ENCODE results near the gene ACTR3. TPM values are rescaled to one million over a fixed set of nuclear protein-coding genes. Genes with fewer than 3 reads are reported as not detected.

Gene ACTR3
- total RNA-seq, 2 donors from 2014 or later, result 317 to 342 TPM

DNA sequence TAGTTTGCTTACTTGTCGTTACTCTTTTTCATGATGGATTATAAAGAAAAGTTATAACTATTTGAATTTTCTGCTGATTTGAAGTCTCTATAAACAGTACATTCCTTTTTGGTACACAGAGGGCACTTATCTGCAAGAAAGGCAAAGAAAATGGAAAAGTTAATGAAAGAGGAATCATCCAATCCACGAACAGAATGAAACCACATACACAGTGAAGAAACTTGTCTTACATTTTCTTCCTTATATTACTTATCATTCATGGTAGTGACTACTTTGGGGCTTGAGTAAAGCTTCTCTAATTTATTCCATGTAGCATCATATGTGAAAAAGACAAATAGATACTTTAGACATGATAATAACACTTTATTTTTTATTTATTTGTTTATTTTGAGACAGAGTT lies 14.8 kb upstream of the ACTR3 start:
- Histone ChIP-seq H3K27me3 (no peaks in the 10 kb centered on the region), H3K4me1 (peaks cover 6% of the 10 kb centered on the region), H3K9ac (ENCODE audit: low read depth in 2 of 2, low read length in 2 of 2) (no peak overlapping the region), H3K9me3 (no peaks in the 10 kb centered on the region), H3K27ac (no peak overlapping the region), H3K4me3 (no peak overlapping the region), H3K36me3 (no peaks in the 10 kb centered on the region)
- no peak for DNase-seq
- intact Hi-C loops (cut with DNase I), result no loop called here
- TF ChIP-seq, protein P1, sequence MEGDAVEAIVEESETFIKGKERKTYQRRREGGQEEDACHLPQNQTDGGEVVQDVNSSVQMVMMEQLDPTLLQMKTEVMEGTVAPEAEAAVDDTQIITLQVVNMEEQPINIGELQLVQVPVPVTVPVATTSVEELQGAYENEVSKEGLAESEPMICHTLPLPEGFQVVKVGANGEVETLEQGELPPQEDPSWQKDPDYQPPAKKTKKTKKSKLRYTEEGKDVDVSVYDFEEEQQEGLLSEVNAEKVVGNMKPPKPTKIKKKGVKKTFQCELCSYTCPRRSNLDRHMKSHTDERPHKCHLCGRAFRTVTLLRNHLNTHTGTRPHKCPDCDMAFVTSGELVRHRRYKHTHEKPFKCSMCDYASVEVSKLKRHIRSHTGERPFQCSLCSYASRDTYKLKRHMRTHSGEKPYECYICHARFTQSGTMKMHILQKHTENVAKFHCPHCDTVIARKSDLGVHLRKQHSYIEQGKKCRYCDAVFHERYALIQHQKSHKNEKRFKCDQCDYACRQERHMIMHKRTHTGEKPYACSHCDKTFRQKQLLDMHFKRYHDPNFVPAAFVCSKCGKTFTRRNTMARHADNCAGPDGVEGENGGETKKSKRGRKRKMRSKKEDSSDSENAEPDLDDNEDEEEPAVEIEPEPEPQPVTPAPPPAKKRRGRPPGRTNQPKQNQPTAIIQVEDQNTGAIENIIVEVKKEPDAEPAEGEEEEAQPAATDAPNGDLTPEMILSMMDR (IDR thresholded peaks at IDR 0.05), result no peak

DNA sequence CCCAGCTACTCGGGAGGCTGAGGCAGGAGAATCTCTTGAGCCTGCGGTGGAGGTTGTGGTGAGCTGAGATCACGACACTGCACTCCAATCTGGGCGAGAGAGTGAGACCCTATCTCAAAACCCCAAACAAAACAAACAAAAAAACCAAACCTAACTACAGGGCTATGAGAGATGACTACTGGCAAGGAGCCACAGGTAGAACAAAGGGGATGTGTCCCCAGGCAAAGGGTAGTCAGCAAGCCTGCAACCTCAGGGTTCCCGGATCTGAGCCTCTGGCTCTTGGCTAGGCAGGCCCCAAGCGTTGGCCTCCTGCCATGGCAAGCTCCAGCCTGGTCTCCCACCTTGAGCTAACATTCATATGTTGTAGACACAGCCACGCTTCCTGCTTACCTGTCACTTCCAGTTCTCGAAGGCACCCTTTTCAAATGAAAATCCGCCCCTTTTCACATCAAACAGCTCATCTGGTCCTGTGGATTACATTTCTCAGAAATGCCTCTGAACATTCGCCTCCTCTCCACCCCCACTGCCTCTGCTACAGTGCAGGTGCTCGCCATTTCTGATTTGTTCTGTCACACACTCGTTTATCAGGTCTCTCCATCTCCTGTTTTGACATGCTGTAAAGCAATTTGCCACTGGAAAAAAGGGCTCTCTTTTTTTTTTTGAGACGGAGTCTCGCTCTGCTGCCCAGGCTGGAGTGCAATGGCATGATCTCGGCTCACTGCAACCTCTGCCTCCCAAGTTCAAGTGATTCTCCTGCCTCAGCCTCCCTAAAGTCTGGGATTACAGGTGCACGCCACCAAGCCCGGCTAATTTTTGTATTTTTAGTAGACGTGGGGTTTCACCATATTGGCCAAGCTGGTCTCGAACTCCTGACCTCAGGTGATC lies 13.1 kb upstream of the ACTR3 start:
- H3K4me1 ChIP-seq, result peaks cover 6% of the 10 kb centered on the region
- no peaks in the 10 kb centered on the region for H3K36me3 ChIP-seq
- no peaks in the 10 kb centered on the region for H3K27me3 ChIP-seq
- no peak overlapping the region for H3K4me3 ChIP-seq
- DNase-seq, result peak; percentile 84
- peak overlapping the region in 1 of 2 donors; percentile 40 for H3K9ac ChIP-seq (ENCODE audit: low read depth in 2 of 2, low read length in 2 of 2)
- no peaks in the 10 kb centered on the region for H3K9me3 ChIP-seq
- intact Hi-C loops (cut with DNase I), result no loop called here
- H3K27ac ChIP-seq, result peak overlapping the region; percentile 93
- TF ChIP-seq, protein P1 (IDR thresholded peaks at IDR 0.05), result no peak

DNA sequence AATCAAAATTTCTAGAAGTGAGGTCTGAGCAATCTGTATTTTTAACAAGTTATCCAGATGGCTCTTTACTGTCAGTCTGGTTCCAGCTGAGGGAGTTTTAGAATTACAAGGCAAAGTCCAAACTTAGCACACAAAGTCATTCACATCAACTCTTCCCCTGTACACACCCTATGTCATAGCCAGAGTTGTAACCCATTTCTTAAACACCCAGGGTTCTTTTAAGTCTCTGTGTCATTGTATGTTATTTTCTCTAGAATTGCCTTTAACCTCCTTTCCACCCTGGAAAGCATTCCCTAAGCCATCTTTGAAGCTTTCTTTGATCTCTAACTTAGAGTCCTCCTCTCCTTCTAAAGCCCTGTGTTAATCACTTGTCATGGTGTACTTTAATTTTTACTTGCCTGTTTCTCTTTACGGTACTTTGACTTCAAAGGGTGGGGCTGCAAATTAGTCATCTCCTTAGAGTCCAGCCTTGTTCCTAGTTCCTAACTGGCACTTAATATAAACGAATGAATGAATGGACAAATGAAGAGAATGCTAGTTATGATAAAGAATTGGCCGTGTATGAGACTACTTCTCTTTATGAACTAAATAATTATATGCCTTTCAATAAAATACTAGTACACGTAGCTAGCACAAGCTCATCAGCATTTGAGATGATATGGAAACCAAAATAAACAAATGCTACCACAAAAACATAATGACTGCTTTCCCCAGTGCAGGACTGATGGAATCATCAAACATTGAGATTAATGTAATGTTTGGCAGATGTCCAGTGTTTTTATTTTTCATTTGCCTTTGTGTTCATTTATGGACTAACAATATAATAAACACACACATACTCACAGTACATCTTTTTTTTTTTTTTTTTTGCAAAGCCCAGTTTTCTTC lies 11.9 kb upstream of the ACTR3 start:
- TF ChIP-seq, protein P1 (IDR thresholded peaks at IDR 0.05), result no peak
- Histone ChIP-seq H3K4me3 (no peak overlapping the region), H3K9ac (ENCODE audit: low read depth in 2 of 2, low read length in 2 of 2) (peak overlapping the region in 1 of 2 donors; percentile 49), H3K9me3 (no peaks in the 10 kb centered on the region), H3K27ac (peak overlapping the region; percentile 93), H3K36me3 (no peaks in the 10 kb centered on the region), H3K4me1 (peaks cover 6% of the 10 kb centered on the region), H3K27me3 (no peaks in the 10 kb centered on the region)
- no peak for DNase-seq
- intact Hi-C loops (cut with DNase I), result no loop called here

DNA sequence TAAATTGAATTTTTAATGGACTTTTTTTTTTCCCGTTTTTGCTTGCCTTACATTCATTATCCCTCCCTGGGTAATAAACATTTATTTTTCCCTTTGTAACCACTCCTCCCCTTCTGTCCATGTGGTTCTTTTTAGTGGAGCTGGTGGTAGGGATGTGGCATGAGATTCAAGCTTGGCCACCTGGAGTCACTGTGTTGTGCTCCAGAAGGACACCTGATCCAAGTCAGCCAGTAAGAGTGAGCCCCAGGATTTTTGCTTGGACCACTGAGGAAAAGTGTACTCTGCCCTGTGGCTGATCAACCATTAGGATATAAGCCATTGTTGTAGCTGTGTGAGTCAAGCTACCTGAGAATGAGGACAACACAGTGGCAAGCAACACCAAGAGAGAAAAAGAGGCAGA lies 11.1 kb upstream of the ACTR3 start:
- no peak for DNase-seq
- Histone ChIP-seq H3K4me3 (no peak overlapping the region), H3K27ac (peak overlapping the region; percentile 93), H3K36me3 (no peaks in the 10 kb centered on the region), H3K9ac (ENCODE audit: low read depth in 2 of 2, low read length in 2 of 2) (peak overlapping the region in 1 of 2 donors; percentile 40), H3K9me3 (no peaks in the 10 kb centered on the region), H3K27me3 (no peaks in the 10 kb centered on the region), H3K4me1 (peaks cover 6% of the 10 kb centered on the region)
- intact Hi-C loops (cut with DNase I), result no loop called here
- TF ChIP-seq, protein P1 (IDR thresholded peaks at IDR 0.05), result no peak

DNA sequence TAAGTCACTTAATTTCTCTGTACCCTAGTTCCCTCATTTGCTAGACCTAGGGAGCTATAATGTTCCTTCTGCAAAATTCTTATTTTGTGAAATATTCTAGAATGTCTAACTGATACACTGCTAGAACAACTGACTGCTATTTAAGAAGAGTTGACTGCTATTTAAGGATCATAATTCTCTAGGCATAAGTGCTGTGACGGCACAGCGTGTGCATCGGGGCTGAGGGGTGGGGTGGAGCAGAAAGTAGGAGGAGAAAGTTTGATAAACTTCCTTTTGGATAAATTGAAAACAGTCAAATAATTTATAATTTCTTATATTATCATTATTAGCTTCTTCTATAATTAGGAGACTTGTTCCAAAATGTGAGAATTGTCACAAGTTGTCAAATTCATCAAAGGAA lies 10.4 kb upstream of the ACTR3 start:
- H3K36me3 ChIP-seq, result no peaks in the 10 kb centered on the region
- no peaks in the 10 kb centered on the region for H3K9me3 ChIP-seq
- no peak overlapping the region for H3K4me3 ChIP-seq
- no peaks in the 10 kb centered on the region for H3K27me3 ChIP-seq
- DNase-seq, result no peak
- H3K9ac ChIP-seq (ENCODE audit: low read depth in 2 of 2, low read length in 2 of 2), result no peak overlapping the region
- peaks cover 6% of the 10 kb centered on the region for H3K4me1 ChIP-seq
- TF ChIP-seq, protein P1 (IDR thresholded peaks at IDR 0.05), result no peak
- intact Hi-C loops (cut with DNase I), result no loop called here
- no peak overlapping the region for H3K27ac ChIP-seq
